Esophagus squamous epithelium (tissue), 5 donors: ENCODE data around the gene UTP3. TPM values are rescaled to one million over a fixed set of nuclear protein-coding genes. Genes with fewer than 3 reads are reported as not detected.
"Not testable (repeated sequence)": the region's sequence is repeated elsewhere in the genome, so short reads cannot be mapped to it uniquely, and the experiment has no call there.

Experiments used
- DNase-seq: peaks from one replicate; lab custom pipeline; 2025; lab: John Stamatoyannopoulos, UW
- H3K27ac ChIP-seq, 4 donors: fragments of 200-600 bp; sonication (generic); one replicate each; pipeline ENCODE4 v1.5.1; 2016 to 2019; ENCODE audit warnings: mild to moderate bottlenecking in 1 of 4
- H3K27me3 ChIP-seq, 4 donors: fragments of 200-600 bp; sonication (generic); 1 replicate in 3 of 4; 2 replicates in 1 of 4; pipeline versions ENCODE4 v1.5.1 to v1.6.0; 2017 to 2021; ENCODE audit warnings: antibody characterized with exemption in 1 of 4
- H3K36me3 ChIP-seq, 3 donors: fragments of 200-600 bp; sonication (generic); one replicate each; pipeline ENCODE4 v1.5.1; 2016 to 2019
- H3K4me1 ChIP-seq, 3 donors: fragments of 200-600 bp; sonication (generic); one replicate each; pipeline ENCODE4 v1.5.1; 2017 to 2019
- H3K4me3 ChIP-seq, 4 donors: fragments of 200-600 bp; sonication (generic); 1 replicate in 3 of 4; 2 replicates in 1 of 4; pipeline ENCODE4 v1.5.1; 2016 to 2019; ENCODE audit warnings: mild to moderate bottlenecking in 2 of 4, moderate library complexity in 1 of 4
- H3K9me3 ChIP-seq, 3 donors: fragments of 200-600 bp; sonication (generic); one replicate each; pipeline ENCODE4 v1.5.1; 2016 to 2019
- POLR2A ChIP-seq, 4 donors: fragments of 450-650 bp; IDR thresholded peaks; one replicate each; pipeline ENCODE4 v1.6.1; 2017; ENCODE audit warnings: antibody characterized with exemption in 4 of 4, mild to moderate bottlenecking in 4 of 4, moderate library complexity in 3 of 4
- WGBS, 2 donors: methylation state at CpG; one replicate each; pipeline ENCODE4 v1.1.5; 2018; 5-methylcytosine and 5-hydroxymethylcytosine counted together
- intact Hi-C: fragments of 100-400 bp; cut with DNase I; formaldehyde crosslinking; loops from one replicate; pipeline ENCODE4 v1.15.0; 2022
- total RNA-seq, 4 donors: library from RNA; depleted of rRNA; stranded (reverse); fragments of >200 nt; gene quantifications; one replicate each; pipeline ENCODE4 v1.1.0, GENCODE V29; 2016
- TF ChIP-seq, protein P1 (sequence below), 6 experiments: fragments of 450-650 bp in 4 of 6; fragments of 200-600 bp in 2 of 6; sonication (generic) in 2 of 6; IDR thresholded peaks; one replicate each; pipeline ENCODE4 v1.5.1; 2016 to 2019; ENCODE audit warnings: antibody characterized with exemption in 6 of 6, mild to moderate bottlenecking in 4 of 6, moderate library complexity in 4 of 6
- donor health status: DM: yes; HTN: yes; CAD: no.

Gene UTP3, protein sequence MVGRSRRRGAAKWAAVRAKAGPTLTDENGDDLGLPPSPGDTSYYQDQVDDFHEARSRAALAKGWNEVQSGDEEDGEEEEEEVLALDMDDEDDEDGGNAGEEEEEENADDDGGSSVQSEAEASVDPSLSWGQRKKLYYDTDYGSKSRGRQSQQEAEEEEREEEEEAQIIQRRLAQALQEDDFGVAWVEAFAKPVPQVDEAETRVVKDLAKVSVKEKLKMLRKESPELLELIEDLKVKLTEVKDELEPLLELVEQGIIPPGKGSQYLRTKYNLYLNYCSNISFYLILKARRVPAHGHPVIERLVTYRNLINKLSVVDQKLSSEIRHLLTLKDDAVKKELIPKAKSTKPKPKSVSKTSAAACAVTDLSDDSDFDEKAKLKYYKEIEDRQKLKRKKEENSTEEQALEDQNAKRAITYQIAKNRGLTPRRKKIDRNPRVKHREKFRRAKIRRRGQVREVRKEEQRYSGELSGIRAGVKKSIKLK
- 10 to 100 TPM; 16.0 to 29.8 (median 24.4) TPM for total RNA-seq

DNA sequence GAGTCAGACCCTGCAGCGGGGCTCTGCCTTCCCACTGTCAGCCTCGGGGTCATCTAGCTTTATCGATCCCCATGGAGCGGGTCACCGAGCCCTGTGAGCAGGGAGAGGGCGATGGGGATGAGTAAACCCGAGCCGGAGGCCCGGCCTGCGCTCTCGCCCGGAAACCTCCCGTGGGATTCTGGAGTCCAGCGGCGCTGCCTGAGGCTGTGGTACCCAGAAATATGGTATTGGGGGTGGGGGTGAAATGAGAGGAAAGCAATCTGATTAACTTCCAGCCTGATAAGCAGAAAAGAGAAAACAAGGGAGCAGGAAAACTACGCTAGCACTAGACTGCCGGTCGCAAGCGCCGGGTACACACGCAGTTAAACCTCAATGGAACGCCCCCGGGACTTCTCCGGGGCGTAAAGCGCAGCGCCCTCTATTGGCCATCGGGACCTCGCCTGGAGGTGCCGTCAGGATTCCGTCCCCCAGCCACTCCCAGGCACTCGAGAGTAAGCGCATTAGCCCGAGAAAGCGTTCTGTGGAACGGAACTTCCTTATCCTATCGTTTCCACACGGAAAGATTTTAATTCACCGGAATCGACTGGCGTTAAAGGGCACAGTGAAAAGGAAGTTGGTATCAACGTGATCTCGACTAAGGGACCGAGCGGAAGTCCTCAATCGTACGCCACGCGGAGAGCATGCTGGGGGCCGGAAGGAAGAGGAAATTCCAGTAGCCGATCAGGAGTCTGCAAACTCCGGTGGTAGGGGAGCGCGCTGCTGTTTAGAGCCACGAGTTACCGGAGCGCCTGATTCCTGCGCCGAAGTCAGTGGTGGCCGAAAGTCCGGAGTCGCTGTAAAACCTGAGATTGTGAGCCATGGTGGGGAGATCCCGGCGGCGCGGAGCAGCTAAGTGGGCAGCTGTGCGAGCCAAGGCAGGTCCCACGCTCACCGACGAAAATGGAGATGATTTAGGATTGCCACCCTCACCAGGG lies at the start of gene UTP3:
Gene UTP3 (plus strand): TSS at position 712 of the 974 bp plus-strand sequence. CDS start 146 bp downstream, at position 858.
- H3K4me3 ChIP-seq, result peak within 1 kb of the TSS; percentile 87 to 90 (median 88)
- no peaks in the 10 kb centered on the region for H3K9me3 ChIP-seq
- DNase-seq, result peak; percentile 78
- H3K27me3 ChIP-seq, result no peaks in the 10 kb centered on the region
- intact Hi-C loops, result no loop called here
- H3K27ac ChIP-seq, result peak within 1 kb of the TSS; percentile 90 to 99 (median 94)
- TF ChIP-seq, protein P1, sequence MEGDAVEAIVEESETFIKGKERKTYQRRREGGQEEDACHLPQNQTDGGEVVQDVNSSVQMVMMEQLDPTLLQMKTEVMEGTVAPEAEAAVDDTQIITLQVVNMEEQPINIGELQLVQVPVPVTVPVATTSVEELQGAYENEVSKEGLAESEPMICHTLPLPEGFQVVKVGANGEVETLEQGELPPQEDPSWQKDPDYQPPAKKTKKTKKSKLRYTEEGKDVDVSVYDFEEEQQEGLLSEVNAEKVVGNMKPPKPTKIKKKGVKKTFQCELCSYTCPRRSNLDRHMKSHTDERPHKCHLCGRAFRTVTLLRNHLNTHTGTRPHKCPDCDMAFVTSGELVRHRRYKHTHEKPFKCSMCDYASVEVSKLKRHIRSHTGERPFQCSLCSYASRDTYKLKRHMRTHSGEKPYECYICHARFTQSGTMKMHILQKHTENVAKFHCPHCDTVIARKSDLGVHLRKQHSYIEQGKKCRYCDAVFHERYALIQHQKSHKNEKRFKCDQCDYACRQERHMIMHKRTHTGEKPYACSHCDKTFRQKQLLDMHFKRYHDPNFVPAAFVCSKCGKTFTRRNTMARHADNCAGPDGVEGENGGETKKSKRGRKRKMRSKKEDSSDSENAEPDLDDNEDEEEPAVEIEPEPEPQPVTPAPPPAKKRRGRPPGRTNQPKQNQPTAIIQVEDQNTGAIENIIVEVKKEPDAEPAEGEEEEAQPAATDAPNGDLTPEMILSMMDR (IDR thresholded peaks at IDR 0.05), result peak; percentile 84 to 97 (median 96)
- TF ChIP-seq POLR2A (IDR thresholded peaks at IDR 0.05), result peak in 2 of 4 donors; percentile 30 to 68
- 0% methylated on average over 53 to 64 of the region's 70 CpGs for WGBS, 2 donors
- peaks cover 21 to 39% (median 27%) of the 10 kb centered on the region in 3 donors for H3K4me1 ChIP-seq
- peaks cover 0 to 28% (median 0%) of the 10 kb centered on the region in 3 donors for H3K36me3 ChIP-seq

DNA sequence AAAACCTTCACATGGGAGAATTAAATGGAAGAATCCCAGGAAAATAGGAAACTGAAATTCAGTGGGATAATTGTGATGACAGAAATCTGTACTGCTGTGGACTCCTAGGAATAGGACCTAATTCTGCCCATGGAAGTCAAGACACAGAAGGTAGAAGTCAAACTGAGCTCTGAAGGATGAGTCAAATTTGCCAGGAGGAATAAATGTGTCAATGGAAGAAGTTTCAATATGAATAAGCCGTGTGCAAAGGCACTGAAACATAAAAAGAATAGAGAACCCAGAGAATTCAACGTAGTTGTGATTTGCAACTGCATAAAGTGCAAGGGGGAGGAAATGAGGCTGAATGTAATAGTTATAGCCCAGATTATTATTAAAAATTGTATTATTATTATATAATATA lies 48.1 kb upstream of the UTP3 start:
- WGBS, 2 donors, result 59 to 61% methylated on average over 2 of the region's 2 CpGs
- H3K27ac ChIP-seq, result no peak overlapping the region
- no peak for DNase-seq
- intact Hi-C loops, result no loop called here
- no peaks in the 10 kb centered on the region for H3K27me3 ChIP-seq
- TF ChIP-seq, protein P1 (IDR thresholded peaks at IDR 0.05), result no peak
- no peak for TF ChIP-seq POLR2A (IDR thresholded peaks at IDR 0.05)
- H3K4me3 ChIP-seq, result no peak overlapping the region
- no peaks in the 10 kb centered on the region for H3K4me1 ChIP-seq
- no peaks in the 10 kb centered on the region for H3K9me3 ChIP-seq
- no peaks in the 10 kb centered on the region for H3K36me3 ChIP-seq

DNA sequence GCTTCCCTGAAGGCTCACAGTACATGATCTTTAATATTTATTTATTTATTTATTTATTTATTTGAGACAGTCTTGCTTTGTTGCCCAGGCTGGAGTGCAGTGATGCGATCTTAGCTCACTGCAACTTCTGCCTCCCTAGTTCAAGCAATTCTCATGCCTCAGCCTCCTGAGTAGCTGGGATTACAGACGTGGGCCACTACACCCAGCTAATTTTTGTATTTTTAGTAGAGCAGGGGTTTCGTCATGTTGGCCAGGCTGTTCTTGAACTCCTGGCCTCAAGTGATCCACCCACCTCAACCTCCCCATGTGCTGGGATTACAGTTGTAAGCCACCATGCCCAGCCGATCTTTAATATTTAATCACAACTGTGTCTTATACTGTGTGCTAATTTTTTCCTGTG lies 37.6 kb upstream of the UTP3 start:
- not testable (repeated sequence) for H3K36me3 ChIP-seq, H3K4me3 ChIP-seq, H3K4me1 ChIP-seq, DNase-seq, H3K27ac ChIP-seq, H3K27me3 ChIP-seq, H3K9me3 ChIP-seq
- WGBS, 2 donors, result 78 to 84% methylated on average over 4 of the region's 4 CpGs
- intact Hi-C loops, result loop anchor here (10.0 kb wide), 1 partner anchor 374 kb away; no protein-coding TSS in a partner anchor

DNA sequence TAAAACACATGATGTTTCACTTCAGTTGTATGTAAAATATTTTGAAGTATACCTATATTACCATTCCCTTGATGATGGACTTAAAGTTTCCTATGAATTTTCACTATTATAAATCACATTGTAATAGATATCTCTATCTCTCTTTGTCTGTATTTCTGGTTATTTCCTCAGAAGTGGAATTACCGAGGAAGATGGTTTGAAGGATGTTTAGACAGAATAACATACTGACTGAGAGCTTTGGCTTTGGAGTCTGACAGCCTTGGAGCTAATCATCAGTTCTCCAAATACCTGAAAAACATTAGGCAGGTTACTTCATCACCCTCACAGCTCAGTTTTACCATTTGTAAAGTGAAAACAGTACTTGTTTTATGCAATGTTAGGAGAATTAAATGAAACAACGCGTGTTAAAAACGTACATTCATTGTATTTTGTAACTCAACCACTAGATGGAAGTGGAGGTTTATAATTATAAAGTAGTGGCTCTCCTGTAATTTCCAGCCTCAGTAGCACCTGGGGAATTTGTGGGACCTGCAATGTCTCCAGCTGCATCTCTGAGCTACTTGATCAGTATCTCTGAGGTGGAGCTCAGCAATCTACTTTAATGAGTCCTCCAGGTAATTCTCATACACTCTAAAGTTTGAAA lies 36.3 kb upstream of the UTP3 start:
- H3K27ac ChIP-seq, result no peak overlapping the region
- intact Hi-C loops, result loop anchor here (10.0 kb wide), 1 partner anchor 373 kb away; no protein-coding TSS in a partner anchor
- H3K36me3 ChIP-seq, result no peaks in the 10 kb centered on the region
- WGBS, 2 donors, result 0 to 11% methylated on average over 4 of the region's 4 CpGs
- peak overlapping the region in 1 of 4 donors; percentile 26 for H3K4me3 ChIP-seq
- no peak for DNase-seq
- H3K4me1 ChIP-seq, result no peaks in the 10 kb centered on the region
- no peaks in the 10 kb centered on the region for H3K27me3 ChIP-seq
- no peaks in the 10 kb centered on the region for H3K9me3 ChIP-seq
- TF ChIP-seq, protein P1 (IDR thresholded peaks at IDR 0.05), result peak; percentile 15 to 69 (median 58)
- TF ChIP-seq POLR2A (IDR thresholded peaks at IDR 0.05), result no peak

DNA sequence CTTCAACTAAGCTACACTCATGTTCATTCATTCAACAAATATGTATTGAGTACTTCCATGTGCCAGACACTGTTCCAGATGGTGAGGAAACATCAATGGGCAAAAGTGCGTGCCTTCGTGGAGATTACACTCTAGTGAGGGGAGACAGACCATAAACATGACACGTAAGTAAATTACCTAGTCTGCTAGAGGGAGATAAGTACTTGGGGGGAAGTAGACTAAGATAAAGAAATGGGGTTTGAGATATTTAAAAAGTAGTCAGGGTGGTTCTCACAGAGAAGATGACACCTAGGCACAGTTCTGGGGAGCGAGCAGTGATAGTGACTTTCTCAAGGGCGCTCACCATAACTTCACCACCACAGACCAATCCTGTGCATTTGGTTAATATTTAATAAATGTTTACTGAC lies 33.7 kb upstream of the UTP3 start:
- WGBS, 2 donors, result 59 to 67% methylated on average over 5 of the region's 5 CpGs
- Histone ChIP-seq H3K27ac (no peak overlapping the region), H3K36me3 (no peaks in the 10 kb centered on the region), H3K4me3 (no peak overlapping the region), H3K27me3 (no peaks in the 10 kb centered on the region), H3K9me3 (no peaks in the 10 kb centered on the region), H3K4me1 (no peaks in the 10 kb centered on the region)
- intact Hi-C loops, result loop anchor here (10.0 kb wide), 1 partner anchor 370 kb away; no protein-coding TSS in a partner anchor
- DNase-seq, result no peak
- no peak for TF ChIP-seq POLR2A (IDR thresholded peaks at IDR 0.05)
- TF ChIP-seq, protein P1 (IDR thresholded peaks at IDR 0.05), result no peak
